Thoracic aorta (tissue), 2 donors: ENCODE measurements around the gene AUTS2. TPM values are rescaled to one million over a fixed set of nuclear protein-coding genes. Genes with fewer than 3 reads are reported as not detected.

Experiments used
- ATAC-seq: fragments of 150-250 bp; one replicate; pipeline ENCODE4 v1.8.0; 2017; ENCODE audit warnings: low read depth; ENCODE audit not compliant: insufficient number of reproducible peaks, low FRiP score
- DNase-seq: peaks from one replicate; pipeline ENCODE4 v3.0.0-alpha.2; 2020; ENCODE audit warnings: low spot score
- H3K27ac ChIP-seq, 2 donors: fragments of 200-600 bp; sonication (generic); 1 replicate in 1 of 2; 2 replicates in 1 of 2; pipeline ENCODE4 v1.5.1; 2016; ENCODE audit warnings: mild to moderate bottlenecking in 2 of 2, moderate library complexity in 2 of 2
- H3K27me3 ChIP-seq: fragments of 200-600 bp; sonication (generic); replicated peaks from 2 replicates; pipeline ENCODE4 v1.6.0; 2016; ENCODE audit warnings: mild to moderate bottlenecking; ENCODE audit not compliant: insufficient read depth
- H3K36me3 ChIP-seq: fragments of 200-600 bp; sonication (generic); one replicate; pipeline ENCODE4 v1.5.1; 2016
- H3K4me1 ChIP-seq, 2 donors: fragments of 200-600 bp; sonication (generic); 1 replicate in 1 of 2; 2 replicates in 1 of 2; pipeline versions ENCODE4 v1.5.1 to v1.6.0; 2016; ENCODE audit warnings: low read depth in 2 of 2, mild to moderate bottlenecking in 1 of 2; ENCODE audit not compliant: control insufficient read depth in 1 of 2
- H3K4me3 ChIP-seq: fragments of 200-600 bp; sonication (generic); 2 replicates; pipeline ENCODE4 v1.5.1; 2016; ENCODE audit warnings: mild to moderate bottlenecking
- H3K9me3 ChIP-seq: fragments of 200-600 bp; sonication (generic); 2 replicates; pipeline ENCODE4 v1.5.1; 2016
- total RNA-seq, 2 donors: library from RNA; depleted of rRNA; stranded (reverse); fragments of >200 nt; gene quantifications; one replicate each; pipeline versions ENCODE4 v1.1.0 to v1.2.3, GENCODE V29; 2016
- TF ChIP-seq, protein P1 (sequence below): fragments of 200-600 bp; sonication (generic); IDR thresholded peaks from one replicate; pipeline ENCODE4 v1.5.1; 2019; ENCODE audit warnings: antibody characterized with exemption

AUTS2 gene
- total RNA-seq, 2 donors from 2014 or later, result 49.4 to 101 TPM

DNA sequence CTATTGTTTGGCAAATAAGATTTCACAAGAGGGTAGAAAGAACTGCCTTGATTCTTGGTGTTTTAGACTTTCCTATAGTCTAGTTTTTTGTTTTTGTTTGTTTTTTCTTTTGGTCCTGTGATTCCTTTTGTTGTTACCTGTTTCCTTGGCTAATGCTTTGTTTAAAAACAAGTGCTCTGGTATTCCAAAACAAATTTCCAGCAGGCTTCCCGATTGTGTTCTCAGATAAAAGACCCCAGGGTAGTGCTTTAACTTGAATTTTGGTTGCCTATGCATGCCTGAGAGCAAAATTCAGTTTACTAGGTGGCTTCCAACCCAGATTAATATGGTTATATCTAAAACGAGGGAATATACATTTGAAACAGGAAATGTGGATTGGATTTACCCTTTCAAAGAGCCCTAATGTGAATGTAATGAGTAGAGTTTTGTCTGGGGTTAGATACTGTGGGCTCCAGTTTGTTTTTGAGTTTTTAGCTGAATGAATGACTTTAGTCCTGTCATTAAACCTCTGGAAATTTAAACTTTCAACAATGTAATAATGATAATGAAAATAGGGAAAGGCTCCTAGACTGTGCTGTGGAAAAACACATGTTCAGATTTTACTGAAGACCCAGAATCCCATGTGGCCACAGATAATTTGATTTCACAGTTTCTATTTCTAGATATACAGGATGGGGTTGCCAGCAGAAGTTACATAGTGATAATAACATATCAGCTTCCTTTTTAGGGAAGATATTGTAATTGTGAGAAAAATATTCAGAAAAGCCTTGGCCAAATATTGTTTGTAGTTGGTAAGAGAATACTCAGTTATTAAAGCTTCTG is 23.9 kb downstream of the AUTS2 start:
- no peak overlapping the region for H3K4me3 ChIP-seq
- no peak overlapping the region for H3K27ac ChIP-seq
- TF ChIP-seq, protein P1, sequence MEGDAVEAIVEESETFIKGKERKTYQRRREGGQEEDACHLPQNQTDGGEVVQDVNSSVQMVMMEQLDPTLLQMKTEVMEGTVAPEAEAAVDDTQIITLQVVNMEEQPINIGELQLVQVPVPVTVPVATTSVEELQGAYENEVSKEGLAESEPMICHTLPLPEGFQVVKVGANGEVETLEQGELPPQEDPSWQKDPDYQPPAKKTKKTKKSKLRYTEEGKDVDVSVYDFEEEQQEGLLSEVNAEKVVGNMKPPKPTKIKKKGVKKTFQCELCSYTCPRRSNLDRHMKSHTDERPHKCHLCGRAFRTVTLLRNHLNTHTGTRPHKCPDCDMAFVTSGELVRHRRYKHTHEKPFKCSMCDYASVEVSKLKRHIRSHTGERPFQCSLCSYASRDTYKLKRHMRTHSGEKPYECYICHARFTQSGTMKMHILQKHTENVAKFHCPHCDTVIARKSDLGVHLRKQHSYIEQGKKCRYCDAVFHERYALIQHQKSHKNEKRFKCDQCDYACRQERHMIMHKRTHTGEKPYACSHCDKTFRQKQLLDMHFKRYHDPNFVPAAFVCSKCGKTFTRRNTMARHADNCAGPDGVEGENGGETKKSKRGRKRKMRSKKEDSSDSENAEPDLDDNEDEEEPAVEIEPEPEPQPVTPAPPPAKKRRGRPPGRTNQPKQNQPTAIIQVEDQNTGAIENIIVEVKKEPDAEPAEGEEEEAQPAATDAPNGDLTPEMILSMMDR, result no peak
- no peaks in the 10 kb centered on the region for H3K9me3 ChIP-seq
- no peaks in the 10 kb centered on the region for H3K4me1 ChIP-seq
- no peaks in the 10 kb centered on the region for H3K36me3 ChIP-seq
- ATAC-seq (no peak), DNase-seq (no peak)
- no peaks in the 10 kb centered on the region for H3K27me3 ChIP-seq

DNA sequence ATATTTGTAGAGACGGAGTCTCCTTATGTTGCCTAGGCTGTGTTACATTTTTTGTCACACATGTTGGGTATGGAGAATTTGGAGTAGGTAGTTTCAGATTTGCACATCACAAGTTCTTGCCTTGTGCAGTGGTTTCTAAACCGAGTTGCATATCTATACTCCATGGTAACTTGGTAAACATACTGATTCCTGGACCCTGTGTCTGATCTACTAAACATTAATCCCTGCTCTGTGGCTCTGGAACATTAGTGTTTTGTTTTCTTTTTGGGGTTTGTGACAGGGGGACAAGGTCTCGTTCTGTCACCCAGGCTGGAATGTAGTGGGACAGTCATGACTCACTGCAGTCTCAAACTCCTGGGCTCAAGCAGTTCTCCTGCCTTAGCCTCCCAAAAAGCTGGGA is 24.7 kb downstream of the AUTS2 start:
- Histone ChIP-seq H3K36me3 (no peaks in the 10 kb centered on the region), H3K27ac (no peak overlapping the region), H3K27me3 (no peaks in the 10 kb centered on the region), H3K4me3 (no peak overlapping the region), H3K9me3 (no peaks in the 10 kb centered on the region), H3K4me1 (no peaks in the 10 kb centered on the region)
- ATAC-seq (no peak), DNase-seq (no peak)
- TF ChIP-seq, protein P1, result no peak

DNA sequence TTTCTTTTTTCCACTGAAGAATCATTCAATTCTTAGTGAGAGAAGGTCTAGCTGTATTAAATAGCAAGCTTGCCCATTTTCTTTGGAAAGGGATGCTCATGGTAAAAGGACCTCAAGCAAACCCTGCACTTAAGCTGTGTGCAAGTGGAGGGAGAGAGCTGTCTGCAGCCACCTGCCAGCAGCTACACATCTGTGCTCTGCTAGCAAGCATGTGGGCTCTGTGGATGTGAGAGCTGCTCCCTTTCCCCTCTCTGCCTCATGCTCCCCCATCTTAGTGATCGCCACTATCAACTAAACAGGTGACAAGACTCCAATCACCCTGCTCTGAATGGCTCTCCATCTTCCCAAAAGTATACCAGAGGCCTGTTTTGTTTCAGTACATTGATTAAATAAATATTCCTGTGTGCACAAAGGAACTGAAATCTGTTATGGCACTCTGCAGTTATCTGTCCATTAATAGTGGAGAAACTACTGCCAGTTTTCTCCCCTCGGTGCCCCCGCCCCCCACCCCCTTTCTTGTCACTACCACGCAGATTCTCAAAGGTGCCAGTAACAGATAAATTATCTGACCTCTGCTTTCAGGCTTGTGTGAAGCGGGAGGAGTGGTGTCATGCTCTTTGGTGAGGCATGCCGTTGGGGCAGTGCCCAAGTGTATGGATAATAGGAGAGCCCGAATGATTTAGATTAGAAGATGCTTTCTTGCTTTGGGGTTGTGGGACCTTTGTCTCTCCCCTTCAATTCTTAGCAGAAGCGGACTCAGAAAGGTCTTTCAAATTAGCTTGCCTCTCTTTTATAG is 26.4 kb downstream of the AUTS2 start:
- Histone ChIP-seq H3K4me1 (no peaks in the 10 kb centered on the region), H3K36me3 (no peaks in the 10 kb centered on the region), H3K27ac (no peak overlapping the region), H3K9me3 (no peaks in the 10 kb centered on the region), H3K27me3 (no peaks in the 10 kb centered on the region), H3K4me3 (no peak overlapping the region)
- TF ChIP-seq, protein P1, result no peak
- DNase-seq, result no peak
- ATAC-seq, result no peak

DNA sequence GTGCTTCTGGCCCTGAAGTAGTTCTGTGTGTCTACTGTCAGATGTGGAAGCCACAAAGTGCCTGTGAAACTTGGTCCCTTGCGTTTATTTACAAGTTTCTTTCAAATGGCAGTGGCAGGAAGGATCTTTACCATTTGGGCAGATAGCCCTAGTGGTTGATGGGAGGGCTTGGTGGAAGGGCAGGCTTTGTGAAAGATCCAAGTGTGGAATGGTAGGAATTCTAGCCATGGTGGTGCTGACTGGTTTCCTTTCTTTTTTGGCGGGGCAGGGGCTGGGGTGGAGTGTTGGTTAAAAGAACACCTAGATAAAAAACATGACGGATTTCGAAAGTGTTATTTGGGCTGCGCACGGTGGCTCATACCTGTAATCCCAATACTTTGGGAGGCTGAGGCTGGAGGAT is 27.0 kb downstream of the AUTS2 start:
- H3K4me1 ChIP-seq, result no peaks in the 10 kb centered on the region
- ATAC-seq, result no peak
- no peaks in the 10 kb centered on the region for H3K27me3 ChIP-seq
- TF ChIP-seq, protein P1, result no peak
- H3K4me3 ChIP-seq, result no peak overlapping the region
- H3K27ac ChIP-seq, result no peak overlapping the region
- no peaks in the 10 kb centered on the region for H3K36me3 ChIP-seq
- no peak for DNase-seq
- no peaks in the 10 kb centered on the region for H3K9me3 ChIP-seq

DNA sequence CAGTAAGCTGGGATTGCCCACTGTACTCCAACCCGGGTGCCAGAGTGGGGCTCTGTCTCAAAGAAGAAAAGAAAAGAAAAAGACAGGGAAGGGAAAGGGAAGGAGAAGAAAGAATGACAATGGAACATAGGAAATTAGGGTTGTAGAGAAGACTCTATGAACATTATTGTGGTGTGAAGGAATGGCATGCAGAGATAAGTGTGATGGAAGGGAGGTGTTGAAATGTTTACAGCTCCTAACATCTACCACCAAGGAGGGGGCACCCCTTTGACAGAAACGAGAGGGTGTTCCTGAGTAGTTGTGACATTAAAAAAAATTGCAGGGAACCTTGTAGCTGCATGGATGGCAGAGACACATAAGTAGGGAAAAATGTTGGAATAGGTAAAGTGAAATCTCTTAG is 27.5 kb downstream of the AUTS2 start:
- no peak overlapping the region for H3K4me3 ChIP-seq
- H3K4me1 ChIP-seq, result no peaks in the 10 kb centered on the region
- no peaks in the 10 kb centered on the region for H3K36me3 ChIP-seq
- TF ChIP-seq, protein P1, result no peak
- H3K9me3 ChIP-seq, result no peaks in the 10 kb centered on the region
- ATAC-seq (no peak), DNase-seq (no peak)
- H3K27me3 ChIP-seq, result no peaks in the 10 kb centered on the region
- H3K27ac ChIP-seq, result no peak overlapping the region
